Type B pancreatic cell (in vitro differentiated cells): ENCODE data around the gene NXN. TPM values are rescaled to one million over a fixed set of nuclear protein-coding genes. Genes with fewer than 3 reads are reported as not detected.

Experiments used
- DNase-seq: peaks from one replicate; pipeline ENCODE4 v3.0.0; 2021; ENCODE audit warnings: mixed read lengths; ENCODE audit not compliant: unreplicated experiment; ENCODE audit errors: extremely low spot score
- H3K27ac Mint-ChIP-seq: 2 replicates; pipeline ENCODE4 v1.8.0; 2021; ENCODE audit warnings: mild to moderate bottlenecking, mixed read lengths
- H3K27me3 Mint-ChIP-seq: 2 replicates; pipeline ENCODE4 v1.8.0; 2021; ENCODE audit warnings: mixed read lengths
- H3K36me3 Mint-ChIP-seq: 2 replicates; pipeline ENCODE4 v1.8.0; 2021; ENCODE audit warnings: mixed read lengths
- H3K4me1 Mint-ChIP-seq: one replicate; pipeline ENCODE4 v1.8.0; 2021; ENCODE audit warnings: mixed read lengths; ENCODE audit not compliant: unreplicated experiment
- H3K4me3 Mint-ChIP-seq: 2 replicates; pipeline ENCODE4 v1.8.0; 2021; ENCODE audit warnings: mild to moderate bottlenecking, mixed read lengths
- H3K9me3 Mint-ChIP-seq: 2 replicates; pipeline ENCODE4 v1.8.0; 2021; ENCODE audit warnings: mixed read lengths
- CTCF ChIP-seq: fragments of 200-600 bp; sonication (generic); conservative IDR thresholded peaks from 2 replicates; pipeline ENCODE4 v1.5.0; 2021; ENCODE audit warnings: antibody characterized with exemption, mild to moderate bottlenecking
- total RNA-seq: library from RNA; stranded (reverse); gene quantifications from 2 replicates; pipeline ENCODE4 v1.2.1, GENCODE V29; 2021; ENCODE audit warnings: low replicate concordance

Gene NXN
- total RNA-seq, 1 donor from 2014 or later = 68.0 TPM

GRCh38 chr17:888998-889441 lies 90.6 kb downstream of the NXN start:
- H3K27me3 Mint-ChIP-seq = no peaks in the 10 kb centered on the region

GRCh38 chr17:887551-888209 lies 91.9 kb downstream of the NXN start:
- no peak for TF ChIP-seq CTCF
- Mint-ChIP-seq H3K27ac (no peak overlapping the region), H3K4me1 (peaks cover 40% of the 10 kb centered on the region), H3K27me3 (no peaks in the 10 kb centered on the region), H3K4me3 (no peak overlapping the region), H3K36me3 (no peaks in the 10 kb centered on the region), H3K9me3 (peaks cover 5% of the 10 kb centered on the region)
- DNase-seq = no peak

More at GRCh38 chr17:888998-889441, 90.6 kb downstream of the NXN start:
- Mint-ChIP-seq H3K4me1 (peaks cover 30% of the 10 kb centered on the region), H3K36me3 (no peaks in the 10 kb centered on the region), H3K4me3 (no peak overlapping the region), H3K9me3 (peaks cover 5% of the 10 kb centered on the region), H3K27ac (peak overlapping the region; percentile 36)
- DNase-seq = no peak
- TF ChIP-seq CTCF = no peak

- no peak overlapping the region for H3K27ac Mint-ChIP-seq
- H3K4me1 Mint-ChIP-seq = peaks cover 50% of the 10 kb centered on the region
- H3K9me3 Mint-ChIP-seq = peaks cover 5% of the 10 kb centered on the region
- no peak overlapping the region for H3K4me3 Mint-ChIP-seq
- DNase-seq = no peak
- no peak for TF ChIP-seq CTCF
- H3K36me3 Mint-ChIP-seq = peaks cover 5% of the 10 kb centered on the region
- H3K27me3 Mint-ChIP-seq = no peaks in the 10 kb centered on the region
Measured at GRCh38 chr17:885971-886571, 93.5 kb downstream of the NXN start.

- Mint-ChIP-seq H3K4me3 (peak overlapping the region; percentile 61), H3K36me3 (peaks cover 15% of the 10 kb centered on the region), H3K9me3 (peaks cover 8% of the 10 kb centered on the region), H3K27me3 (no peaks in the 10 kb centered on the region), H3K27ac (peak overlapping the region; percentile 91), H3K4me1 (peaks cover 54% of the 10 kb centered on the region)
- no peak for DNase-seq
- no peak for TF ChIP-seq CTCF
Measured at GRCh38 chr17:883586-883962, 96.0 kb downstream of the NXN start.

GRCh38 chr17:882827-883585 lies 96.6 kb downstream of the NXN start:
- Mint-ChIP-seq H3K27ac (peak overlapping the region; percentile 91), H3K9me3 (peaks cover 8% of the 10 kb centered on the region), H3K27me3 (no peaks in the 10 kb centered on the region), H3K36me3 (peaks cover 16% of the 10 kb centered on the region), H3K4me1 (peaks cover 56% of the 10 kb centered on the region), H3K4me3 (peak overlapping the region; percentile 61)
- TF ChIP-seq CTCF = no peak
- DNase-seq = no peak
